GM12873 (cell line): ENCODE measurements around the gene DUSP2.

Experiments used
- TF ChIP-seq, protein P1 (sequence below): IDR thresholded peaks from 2 replicates; pipeline ENCODE4 v1.5.1; 2012; ENCODE audit warnings: low read depth, mild to moderate bottlenecking, moderate library complexity, low read length, control low read depth; ENCODE audit not compliant: insufficient read depth; ENCODE audit errors: missing control alignments

Gene DUSP2

DNA sequence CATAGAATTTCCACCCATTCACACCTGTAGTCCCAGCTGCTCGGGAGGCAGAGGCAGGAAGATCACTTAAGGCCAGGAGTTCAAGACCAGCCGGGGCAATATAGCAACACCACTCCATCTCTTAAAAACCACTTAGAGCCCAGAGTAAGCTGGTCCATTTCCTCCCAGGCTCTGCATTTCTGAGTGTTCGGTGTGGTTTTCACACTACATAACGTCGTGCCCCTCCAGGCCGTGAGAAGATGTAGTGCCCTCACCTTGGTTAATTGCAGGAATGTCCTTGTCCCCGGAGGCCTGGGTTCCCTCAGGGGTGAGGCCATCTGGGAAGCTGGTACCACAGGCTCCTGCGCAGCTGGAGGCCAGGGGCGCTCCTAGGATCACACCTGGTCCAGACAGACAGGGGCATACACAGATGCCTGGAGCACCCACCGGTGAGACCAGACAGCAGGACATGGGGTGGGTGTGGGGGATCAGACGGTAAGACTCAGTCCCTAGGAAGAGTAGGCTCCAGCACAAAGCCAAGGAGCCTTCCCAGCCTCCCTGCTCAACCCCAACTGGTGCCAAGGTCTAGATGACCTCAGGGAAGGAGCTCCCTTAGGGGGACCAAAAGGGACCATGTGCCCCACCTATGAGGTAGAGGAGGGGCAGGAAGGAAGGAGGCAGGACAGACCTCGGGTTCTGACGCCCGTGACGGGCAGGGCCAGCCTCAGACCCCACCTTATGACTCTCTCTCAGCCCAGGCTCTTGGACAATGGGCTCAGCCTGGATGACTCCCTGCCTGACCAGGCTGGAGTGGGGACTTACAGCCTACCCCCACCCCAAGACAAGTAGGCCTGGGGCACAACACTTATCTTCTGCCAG lies 7.7 kb downstream of the DUSP2 start:
- TF ChIP-seq, protein P1, sequence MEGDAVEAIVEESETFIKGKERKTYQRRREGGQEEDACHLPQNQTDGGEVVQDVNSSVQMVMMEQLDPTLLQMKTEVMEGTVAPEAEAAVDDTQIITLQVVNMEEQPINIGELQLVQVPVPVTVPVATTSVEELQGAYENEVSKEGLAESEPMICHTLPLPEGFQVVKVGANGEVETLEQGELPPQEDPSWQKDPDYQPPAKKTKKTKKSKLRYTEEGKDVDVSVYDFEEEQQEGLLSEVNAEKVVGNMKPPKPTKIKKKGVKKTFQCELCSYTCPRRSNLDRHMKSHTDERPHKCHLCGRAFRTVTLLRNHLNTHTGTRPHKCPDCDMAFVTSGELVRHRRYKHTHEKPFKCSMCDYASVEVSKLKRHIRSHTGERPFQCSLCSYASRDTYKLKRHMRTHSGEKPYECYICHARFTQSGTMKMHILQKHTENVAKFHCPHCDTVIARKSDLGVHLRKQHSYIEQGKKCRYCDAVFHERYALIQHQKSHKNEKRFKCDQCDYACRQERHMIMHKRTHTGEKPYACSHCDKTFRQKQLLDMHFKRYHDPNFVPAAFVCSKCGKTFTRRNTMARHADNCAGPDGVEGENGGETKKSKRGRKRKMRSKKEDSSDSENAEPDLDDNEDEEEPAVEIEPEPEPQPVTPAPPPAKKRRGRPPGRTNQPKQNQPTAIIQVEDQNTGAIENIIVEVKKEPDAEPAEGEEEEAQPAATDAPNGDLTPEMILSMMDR = no peak

DNA sequence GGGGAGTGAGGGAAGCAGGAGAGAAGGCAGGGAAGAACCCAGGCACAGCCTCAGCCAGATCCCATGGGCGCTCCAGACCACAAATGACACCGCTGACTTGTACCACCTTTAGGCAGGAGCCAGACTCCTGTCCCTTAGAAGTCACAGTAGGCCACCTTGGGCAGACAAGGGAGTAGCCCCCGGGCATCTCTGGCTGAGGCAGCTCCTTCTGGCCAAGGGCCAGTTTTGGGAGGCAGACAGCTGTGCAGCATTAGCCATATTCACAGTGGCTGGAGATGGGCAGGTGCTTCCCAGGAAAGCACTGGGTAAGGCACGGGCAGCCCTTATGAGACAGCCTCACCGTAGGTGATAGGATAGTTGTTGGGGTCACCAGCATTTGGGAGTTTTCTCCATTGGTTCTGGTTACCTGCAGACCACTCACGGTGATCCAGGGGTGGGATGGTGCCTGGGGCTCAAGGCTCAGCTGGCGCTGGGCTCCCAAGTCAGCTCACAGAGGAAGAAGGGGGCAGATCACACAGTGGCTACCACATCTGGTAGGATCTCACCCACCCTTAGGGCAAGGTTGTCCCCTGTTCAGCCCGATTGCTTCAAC lies 9.0 kb downstream of the DUSP2 start:
- TF ChIP-seq, protein P1 = no peak

DNA sequence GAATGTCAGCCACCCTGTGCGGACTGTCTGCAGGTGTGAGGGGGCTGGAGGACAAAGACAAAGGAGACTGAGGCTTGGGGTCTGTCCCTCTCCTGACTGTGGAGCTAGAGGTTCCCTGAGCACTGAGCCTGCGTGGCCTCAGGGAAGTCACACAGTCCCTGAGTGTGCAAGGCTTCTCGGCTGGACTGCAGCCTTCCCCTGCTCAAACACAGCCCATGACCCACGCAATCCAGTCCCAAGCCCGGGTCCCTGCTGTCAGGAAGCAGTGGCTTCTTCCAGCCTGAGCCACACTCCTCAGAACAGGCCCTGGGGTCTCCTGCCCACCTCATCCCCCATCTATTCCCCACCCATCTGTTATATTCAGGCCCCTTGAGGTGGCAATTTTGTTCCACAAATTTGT lies 9.6 kb downstream of the DUSP2 start:
- TF ChIP-seq, protein P1 = no peak

DNA sequence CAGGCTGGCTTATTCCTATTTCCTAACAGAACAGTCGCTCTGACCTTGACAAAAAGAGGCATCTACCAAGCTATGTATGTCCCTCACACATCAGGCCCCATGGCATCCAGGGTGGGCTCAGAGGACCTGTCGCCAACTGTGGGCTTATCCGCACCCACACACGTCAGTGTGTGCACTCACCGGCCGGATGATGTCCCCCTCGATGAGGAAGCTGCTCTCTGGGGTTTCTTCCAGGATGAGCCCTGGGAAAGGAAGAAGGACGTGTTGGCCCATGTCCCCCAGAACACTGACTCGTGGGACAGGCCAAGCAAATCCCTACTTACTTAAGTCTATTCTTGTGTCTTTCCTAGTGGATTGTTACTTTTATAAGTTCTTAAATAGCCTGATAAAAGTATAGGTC lies 10.1 kb downstream of the DUSP2 start:
- TF ChIP-seq, protein P1 = no peak

DNA sequence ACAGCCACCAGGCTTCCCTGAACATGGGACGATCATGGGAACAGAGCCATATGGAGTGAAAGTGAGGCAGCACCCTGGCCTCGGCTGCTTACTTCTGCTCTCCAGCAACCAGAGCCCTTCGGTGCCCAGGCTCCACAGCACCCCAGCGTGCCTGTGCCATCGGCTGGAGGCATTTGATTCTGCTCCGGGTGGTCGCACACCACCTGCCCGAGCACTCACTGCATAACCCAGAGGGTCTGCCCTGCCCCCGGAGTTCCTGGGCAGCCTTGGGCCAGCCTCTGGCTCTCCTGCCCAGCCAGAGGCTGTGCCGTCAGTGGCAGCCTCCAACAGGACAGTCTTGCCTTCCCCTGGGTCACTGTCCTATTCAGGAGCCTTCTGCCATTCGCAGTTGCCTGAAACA lies 10.8 kb downstream of the DUSP2 start:
- TF ChIP-seq, protein P1 = no peak

DNA sequence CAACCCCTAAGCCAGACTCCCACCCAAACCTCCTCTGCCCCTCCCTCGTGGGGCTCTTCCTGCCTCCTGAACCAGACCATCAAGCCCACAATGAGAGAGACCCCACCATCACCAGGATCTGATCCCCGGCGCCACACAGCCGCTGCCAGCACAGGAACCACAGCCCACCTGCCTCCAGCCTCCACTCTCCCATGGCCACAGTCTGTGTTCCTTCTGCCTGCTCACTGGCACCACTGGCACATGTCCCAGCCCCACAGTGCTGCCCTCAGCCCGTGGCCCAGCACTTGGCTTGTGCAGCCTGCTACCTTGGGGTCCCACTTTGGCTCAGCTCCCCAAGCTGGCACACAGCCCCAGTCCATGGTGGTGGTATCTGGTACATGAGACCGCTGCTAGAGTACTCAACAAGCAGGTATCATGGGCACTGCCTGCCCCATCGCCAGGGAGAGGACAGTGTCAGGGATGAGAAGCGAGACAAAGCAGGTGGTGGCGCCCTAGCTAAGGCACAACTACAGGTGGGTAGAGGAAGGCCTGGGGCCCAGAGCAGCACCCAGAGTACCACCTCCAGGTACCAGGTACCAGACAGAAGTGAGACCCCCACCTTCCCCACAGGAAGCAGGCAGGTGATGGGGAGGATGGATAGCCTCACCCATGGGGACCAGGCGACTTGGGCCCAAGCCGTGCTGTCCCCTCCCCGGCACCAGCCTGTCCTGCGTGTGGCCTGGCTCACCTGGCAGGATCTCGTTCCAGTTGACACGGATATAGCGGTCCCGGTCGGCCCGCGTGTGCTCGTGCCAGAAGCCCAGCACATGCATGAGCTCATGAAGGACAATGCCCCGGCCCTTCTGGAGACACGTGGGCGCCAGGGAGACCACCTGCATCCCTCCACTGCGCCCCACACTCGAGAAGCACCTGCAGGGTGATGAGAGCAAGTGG lies 13.2 kb downstream of the DUSP2 start:
- TF ChIP-seq, protein P1 = no peak
